Measurements from ENCODE around the gene SIDT1.
A peak's percentile ranks its signal among the peaks of the same experiment; 100 is the strongest.

Gene SIDT1

DNA sequence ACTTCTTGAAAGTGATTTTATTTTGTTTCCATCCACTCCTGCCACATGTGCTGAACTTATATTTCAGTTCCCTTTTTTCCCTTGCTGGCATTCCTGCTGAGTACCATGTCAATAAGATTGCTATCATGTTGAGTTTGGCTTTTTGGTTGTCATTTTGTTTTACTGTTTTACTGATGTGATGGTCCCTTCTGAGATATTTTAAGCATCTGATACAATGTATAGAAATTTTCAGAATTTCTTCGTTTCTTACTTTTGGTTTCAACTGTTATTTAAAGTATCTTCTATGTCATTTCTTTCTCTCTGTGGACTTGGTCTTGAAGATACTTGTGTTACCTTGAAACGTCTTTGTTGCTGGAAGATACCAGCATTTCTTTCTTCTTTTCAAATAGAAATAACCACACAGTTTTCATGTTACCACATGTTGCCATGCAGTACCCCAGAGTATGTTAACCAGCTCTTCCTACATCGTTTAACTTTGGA lies 14.1 kb downstream of the SIDT1 start:
- DNase-seq: no peak

DNA sequence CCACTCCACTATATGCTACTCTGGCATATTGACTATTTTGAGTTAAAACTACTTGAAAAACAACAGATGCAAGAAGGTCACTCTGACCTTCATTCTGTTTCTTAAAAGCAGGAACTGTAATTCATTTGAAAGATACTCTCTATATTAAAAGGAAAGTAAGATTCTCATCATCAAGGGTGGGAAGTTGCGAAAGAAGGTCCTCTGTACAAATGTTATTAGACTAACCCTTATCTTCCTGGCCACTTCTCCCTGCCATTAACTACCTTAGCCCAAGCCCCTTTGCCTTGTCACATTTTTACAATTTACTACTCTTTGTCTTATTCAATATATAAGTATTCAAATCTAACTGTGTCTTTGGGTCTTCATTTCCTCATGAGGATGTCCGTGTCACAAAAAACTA lies 16.1 kb downstream of the SIDT1 start:
- DNase-seq: no peak

DNA sequence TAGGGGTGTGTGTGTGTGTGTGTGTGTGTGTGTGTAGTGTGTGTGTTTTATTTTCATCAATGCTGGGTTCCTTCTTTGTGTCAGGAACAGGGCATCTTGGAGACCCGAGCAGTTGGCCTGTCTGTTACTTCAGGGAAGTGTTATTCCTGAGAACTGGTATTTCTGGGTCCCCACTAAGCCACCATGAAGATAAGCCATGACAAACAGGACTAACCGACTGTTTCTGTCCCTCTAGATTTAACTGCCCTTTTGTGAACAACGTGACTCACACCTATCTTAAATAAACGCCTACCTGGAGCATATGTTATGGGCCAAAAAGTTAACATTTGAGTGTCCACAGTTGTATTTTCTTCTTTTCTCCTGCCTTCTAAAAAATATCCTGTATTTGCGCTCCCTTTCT lies 19.5 kb downstream of the SIDT1 start:
- DNase-seq: no peak

DNA sequence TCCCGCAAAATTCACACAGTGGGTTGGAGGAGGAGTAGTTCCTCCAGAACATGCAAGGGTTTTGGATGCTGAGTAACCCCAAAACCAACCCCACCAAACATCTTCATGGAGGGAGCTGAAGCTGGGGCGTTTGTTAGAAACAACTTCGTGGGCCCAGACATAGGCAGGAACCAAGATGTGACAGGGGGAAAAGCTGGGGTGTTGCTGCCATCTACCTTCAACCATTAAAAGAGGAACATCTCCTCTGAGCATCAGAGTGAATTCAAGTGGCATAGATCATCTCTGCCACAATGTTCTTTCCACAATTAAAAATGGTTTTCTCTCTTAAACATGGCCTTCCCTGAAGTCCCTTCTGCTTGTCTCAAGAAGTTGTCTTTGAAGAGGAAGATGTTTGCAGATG lies 20.5 kb downstream of the SIDT1 start:
- no peak for DNase-seq

DNA sequence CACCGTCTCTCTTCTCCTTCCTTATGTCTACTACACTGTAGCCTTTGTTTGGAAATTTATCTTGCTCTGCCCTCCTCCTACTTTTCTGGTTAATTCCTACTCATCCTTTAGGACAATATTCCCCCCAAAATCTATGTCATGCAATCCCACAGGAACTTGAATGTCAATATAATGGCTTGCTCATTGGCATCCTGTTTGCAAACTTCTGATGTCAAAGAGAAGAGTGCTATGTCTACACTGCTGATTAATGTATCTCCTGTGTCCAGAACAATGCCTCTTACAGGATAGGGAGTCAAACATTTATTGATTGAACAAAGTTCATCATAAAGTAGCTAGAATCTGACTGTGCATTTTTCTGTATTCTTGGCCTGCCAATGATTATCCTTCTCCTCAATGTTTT lies 22.8 kb downstream of the SIDT1 start:
- DNase-seq: no peak

DNA sequence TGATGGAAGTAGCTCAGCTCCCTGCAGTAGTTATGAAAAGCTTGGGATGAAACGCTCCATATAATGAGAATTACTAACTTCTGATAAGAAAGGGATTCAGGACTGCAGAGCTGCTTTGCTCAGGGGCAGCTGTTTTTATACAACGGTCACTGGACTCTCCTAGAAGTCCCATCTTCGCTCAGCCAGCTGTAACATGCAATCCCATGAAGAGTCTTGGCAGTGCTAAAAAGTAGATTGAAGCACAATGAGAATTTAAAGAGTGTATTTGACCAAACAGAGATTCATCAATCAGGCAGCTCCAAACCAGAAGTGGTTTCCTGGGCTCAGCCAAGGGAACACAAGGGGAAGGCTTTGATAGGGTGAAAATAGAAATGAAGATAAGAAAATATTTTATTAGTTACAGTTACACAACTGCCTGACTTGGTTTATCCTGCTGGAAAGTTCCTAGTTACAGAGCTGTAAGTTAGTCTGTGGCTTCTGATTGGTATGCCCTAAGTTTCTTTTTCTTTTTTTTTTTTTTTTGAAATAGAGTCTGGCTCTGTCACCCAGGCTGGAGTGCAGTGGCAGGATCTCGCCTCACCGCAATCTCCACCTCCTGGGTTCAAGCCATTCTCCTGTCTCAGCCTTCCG lies 24.1 kb downstream of the SIDT1 start:
- DNase-seq: no peak

DNA sequence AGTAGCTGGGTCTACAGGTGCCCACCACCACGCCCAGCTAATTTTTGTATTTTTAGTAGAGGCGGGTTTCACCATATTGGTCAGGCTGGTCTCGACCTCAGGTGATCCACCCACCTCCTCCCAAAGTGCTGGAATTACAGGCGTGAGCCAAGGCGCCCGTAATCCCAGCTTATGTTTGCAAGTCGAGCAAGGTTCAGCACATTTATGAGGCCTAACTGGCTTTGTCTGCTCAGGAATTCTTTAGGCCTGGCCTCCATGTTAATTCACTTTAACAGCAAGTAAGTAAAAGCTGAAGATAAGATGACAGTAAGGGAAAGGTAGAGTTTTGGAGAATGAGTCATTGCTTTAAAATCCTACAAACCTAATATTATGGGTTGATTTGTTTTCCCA lies 24.6 kb downstream of the SIDT1 start:
- DNase-seq: no peak

DNA sequence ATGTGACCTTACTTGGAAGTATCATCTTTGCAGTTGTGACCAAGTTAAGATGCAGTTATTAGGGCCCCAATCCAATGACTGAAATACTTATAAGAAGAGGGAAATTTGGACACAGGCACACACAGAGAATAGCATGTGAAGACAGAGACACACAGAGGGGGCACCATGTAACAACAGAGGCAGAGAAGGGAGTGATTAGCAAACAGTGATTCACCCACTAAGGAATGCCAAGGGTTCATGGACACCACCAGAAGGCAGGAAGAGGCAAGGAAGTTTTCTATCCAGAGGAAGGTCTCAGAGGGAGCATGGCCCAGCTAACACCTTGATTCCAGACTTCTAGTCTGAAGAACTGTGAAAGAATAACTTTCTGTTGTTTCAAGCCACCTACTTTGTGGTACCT lies 25.0 kb downstream of the SIDT1 start:
- no peak for DNase-seq

DNA sequence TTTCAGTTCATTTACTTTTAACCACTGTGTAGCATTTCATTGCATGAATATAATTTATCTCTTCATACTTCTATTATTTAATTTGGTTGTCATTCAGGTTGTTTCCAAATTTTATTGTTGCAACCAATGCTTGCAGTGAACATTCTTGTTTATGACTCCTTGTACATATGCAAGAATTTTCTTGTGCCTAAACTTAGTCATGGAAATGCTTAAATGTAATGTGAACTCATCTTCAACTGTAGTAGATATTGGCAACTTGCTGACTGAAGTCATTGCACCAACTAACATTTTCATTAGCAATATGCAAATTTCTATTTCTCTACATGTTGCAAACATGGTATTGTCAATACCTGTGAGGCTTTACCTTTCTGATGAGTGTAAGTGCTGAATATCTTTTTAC lies 26.7 kb downstream of the SIDT1 start:
- no peak for DNase-seq

DNA sequence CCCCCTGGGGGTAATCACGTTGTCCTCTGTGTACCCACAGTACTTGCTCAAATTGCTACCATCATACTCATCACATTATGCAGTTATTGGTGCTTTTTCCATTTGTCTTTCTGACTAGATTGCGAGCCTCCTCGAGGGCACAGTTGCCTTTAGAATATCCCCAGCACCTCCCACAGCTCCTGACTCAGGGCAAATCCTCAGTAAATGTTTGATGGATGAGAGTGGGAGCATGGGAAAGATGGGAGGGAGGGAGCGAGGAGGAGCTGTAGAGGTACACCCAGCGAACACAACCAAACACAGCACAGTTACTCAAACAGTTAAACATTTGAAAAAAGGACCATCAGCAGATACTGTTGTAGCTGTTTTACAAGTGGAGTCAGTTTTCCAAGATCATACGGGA lies 27.9 kb downstream of the SIDT1 start:
- no peak for DNase-seq

DNA sequence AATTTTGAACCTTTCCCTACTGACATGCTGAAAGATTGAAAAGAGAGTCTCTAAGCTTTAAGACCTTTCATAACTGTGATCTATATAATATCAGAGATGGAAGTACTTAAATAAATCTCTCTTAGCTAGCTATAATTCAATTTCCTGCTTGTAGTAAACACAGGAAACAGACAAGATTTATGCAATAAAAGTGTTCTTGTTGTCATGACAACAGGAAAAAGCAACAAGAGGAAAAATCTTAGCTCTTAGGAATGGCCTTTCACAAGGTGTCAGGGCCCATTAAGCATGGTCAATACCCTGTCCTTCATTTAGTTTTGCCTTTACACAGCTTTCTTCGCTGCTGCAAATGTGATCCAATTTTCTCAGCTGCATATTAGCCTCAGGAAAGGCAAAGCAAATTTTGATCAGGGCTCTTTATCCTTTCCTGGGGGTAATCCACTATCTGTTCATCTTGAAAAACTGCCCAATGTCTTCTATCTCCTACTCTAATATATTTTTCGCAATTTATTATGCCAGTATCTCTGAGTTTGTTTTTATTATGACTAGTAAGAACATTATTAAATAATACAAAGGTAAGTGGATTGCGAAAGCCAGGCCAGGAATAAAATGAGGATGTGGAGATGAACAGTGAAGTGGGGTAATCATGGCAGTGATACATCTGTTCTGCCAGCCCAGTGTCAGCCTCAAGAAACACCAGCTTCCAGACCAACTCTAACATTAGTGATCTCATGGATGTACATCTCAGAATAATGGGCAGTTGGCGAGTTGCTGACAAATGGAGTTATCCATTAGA lies 28.7 kb downstream of the SIDT1 start:
- DNase-seq: no peak

DNA sequence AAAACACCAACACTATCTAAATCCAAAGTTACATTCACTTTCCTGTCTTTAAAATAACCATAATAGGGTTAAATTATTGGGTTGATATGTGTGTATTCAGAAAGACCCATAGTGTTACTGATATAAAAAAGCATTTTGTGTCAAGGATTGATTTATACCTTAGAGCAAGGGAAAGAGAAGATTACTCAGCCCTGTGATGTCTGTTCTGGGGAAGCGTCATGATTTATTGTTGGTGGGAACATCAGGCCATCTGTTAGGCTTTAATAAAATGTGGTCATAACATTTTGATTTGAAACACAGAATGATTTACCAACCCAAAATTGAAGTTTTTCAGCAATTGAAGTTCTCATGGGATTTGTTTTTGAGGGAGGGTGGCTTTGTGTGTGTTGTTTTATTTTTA lies 33.2 kb downstream of the SIDT1 start:
- DNase-seq: peak; percentile 19

DNA sequence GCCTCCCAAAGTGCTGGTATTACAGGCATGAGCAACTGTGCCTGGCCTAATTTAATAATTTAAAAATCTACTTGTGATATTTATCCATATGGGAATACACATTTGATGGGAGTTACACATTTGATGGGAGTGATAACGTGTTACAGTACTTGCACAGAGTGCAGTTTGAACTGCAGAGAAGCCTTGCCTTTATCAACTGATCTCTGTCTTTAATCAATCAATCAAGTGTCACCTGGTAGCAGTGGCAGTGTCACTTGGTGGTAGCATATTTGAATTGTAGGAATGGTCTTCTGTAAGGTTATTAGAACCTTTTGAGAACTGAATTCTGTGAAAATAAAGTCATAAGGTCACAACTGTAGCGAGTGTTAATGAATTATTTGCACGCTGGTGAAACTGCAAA lies 37.8 kb downstream of the SIDT1 start:
- no peak for DNase-seq

DNA sequence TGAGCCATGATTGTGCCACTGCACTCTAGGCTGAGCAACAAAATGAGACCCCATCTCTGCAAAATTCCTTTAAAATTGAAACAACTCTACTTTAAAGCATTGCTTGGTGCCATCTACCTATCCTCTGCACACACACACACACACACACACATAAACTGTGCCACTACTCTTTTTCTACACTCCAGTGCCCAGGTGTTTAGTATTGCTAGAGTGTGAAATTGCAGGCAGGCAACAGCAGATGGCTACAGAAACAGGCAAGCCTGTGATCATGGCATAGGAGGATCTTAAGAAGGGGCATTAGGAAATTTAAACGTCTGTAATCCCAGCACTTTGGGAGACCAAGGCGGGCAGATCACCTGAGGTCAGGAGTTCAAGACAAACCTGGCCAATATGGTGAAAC lies 39.0 kb downstream of the SIDT1 start:
- DNase-seq: no peak

DNA sequence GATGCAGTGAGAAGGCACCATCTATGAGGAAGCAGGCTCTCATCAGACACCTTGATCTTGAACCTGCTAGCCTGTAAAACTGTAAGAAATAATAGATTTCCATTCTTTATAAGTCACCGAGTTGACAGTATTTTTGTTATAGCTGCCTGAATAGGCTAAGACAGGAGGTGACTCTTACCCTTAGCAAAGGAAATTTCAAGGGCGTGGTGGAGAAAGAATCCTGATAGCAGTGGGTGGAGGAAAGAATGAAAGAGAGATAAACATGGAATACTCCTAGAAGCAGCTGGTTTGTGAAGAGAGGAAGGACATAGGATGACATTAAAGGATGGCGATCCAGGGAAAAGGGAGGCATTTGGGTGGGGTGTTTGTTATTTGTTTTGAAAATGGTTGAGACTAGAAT lies 41.4 kb downstream of the SIDT1 start:
- DNase-seq: no peak

DNA sequence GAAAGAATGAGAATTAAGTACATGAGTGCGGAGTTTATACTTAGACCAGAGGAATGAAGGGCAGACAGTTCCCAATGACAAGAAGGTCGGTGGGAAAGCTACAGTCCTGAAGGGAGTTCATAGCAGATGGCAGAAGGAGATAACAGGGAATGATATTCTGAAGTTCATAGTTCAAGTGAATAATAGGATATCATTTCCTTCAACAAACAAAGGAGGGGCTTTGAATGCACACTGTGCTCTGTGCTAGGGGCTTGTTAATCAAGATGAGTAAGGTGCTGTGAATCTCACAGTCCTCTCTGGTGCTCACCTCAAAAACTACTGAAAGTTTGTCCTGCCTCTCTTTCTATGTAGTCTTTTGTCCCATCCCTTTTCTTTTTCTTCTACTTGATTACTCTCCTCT lies 41.9 kb downstream of the SIDT1 start:
- no peak for DNase-seq

DNA sequence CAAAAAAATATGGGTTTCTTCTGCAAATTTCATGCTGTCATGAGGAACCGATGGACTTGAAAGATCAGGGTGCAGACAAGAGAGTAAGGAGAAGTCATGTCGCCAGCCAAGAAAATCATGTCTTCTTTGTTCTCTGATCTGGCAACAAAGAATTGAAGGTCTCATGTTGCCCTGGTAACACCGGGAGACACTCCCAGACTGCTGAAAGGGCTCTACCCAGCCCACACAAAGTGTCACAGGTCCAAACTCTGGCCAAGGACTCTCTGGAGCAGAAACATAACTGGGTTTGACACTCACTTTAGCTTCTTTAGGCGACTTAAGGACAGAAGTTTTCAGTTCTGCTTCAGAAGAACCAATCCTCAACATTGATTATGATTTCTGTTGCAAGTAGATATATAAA lies 42.9 kb downstream of the SIDT1 start:
- peak; percentile 27 for DNase-seq

DNA sequence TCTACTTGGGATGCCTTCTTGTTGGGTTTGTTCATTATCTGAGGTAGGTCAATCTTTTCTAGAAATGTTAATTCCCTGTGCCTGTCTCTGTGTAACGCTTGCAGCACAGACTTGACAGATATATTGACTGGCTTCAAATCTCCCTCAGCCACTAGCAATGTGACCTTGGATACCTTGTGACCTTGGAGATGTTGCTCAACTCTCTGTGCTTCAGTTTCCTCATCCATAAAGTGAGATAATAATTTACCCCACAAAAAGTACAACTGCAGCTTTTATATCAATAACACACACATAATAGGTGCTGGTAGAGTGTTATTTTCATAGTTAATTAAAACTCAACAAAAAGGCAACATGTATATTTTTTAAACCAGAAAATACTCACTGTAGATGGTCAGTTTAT lies 52.9 kb downstream of the SIDT1 start:
- DNase-seq: no peak

DNA sequence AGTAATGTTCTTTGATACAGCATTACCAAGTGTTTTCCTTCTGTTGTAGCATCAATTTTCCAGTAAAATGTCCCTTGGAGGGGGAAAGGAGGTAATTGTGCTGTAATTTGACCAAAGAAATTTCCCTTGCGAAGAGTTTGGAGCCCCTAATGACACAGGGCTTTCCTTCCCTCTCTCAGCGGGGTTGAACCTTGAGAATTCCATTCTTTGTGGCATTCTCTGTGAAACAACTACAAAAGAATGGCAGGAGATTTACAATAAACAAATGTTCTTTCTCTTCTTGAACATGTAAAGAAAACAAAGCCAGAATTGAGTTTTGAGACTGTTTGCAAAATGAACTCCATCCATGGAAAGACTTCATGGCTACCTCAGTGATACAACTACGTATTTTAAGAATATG lies 53.4 kb downstream of the SIDT1 start:
- no peak for DNase-seq

DNA sequence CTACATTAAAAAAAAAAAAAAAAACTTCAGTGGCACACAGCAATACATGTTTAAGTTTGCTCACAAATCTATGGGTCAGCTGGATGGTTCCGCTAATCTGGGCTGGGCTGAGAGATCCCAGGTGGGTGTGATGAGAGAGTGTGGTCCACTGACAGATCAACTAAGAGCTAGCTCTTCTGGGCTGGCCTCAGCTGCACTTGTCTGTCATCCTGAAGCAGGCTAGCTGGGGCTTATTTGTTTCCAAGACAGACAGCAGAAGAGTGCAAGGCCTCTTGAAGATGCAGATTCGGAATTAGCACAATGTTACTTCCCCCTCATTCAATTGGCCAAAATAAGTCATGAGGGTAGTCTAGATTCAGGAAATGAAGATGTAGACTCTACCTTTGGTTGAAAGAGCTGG lies 56.5 kb downstream of the SIDT1 start:
- no peak for DNase-seq

DNA sequence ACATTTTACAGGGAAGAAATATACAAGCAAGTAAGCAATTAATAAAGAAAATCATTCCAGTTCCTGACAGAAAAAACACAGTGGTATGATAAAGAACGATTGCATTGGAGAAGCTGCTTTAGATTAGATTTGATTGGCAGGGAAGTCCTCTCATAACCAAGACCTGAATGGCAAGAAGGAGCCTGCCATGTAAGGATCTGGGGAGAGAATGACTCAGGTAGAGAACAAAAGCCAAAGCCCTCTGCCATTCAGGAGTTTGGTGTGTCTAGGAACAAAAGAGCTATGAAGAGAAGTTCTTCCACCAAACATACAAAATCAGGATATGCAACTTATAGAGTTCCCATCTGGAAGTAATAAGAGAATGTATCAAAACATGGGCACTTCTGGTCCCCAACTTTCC lies 57.6 kb downstream of the SIDT1 start:
- no peak for DNase-seq

DNA sequence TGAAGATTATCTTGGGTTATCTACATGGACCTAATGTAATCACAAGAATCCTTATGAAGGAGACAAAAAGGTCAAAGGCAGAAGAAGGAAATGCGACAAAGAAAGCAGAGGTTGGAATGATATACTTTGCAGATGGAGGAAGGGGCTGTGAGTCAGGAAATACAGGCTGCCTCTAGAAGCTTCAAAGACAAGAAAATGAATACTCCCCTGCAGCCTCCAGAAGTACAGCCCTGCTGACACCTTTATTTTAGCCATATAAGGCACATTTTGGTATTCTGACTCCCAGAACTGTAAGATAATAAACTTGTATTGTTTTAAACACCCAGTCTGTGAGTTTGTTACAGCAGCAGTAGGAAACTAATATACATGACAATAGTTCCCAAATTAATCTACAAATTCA lies 58.6 kb downstream of the SIDT1 start:
- no peak for DNase-seq

DNA sequence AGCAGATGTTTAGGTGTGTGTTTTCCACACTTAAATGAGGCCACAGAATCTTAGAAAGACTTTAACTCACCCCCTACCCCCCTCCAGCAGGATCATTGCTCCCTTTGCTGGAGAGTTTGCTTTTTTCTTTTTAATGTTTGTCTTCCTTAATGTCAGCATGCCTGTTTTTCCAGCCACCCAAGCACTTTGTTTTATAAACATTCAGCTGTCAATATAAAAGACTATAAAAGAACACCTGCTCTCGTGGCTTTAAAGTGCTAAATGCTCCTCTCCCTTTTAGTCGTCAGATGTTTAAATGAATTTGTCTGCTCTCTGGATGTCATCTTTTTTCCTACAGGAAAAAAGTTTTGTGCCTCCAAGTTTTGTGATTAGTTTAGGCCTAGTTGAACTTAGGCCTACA lies 61.7 kb downstream of the SIDT1 start:
- DNase-seq: no peak

DNA sequence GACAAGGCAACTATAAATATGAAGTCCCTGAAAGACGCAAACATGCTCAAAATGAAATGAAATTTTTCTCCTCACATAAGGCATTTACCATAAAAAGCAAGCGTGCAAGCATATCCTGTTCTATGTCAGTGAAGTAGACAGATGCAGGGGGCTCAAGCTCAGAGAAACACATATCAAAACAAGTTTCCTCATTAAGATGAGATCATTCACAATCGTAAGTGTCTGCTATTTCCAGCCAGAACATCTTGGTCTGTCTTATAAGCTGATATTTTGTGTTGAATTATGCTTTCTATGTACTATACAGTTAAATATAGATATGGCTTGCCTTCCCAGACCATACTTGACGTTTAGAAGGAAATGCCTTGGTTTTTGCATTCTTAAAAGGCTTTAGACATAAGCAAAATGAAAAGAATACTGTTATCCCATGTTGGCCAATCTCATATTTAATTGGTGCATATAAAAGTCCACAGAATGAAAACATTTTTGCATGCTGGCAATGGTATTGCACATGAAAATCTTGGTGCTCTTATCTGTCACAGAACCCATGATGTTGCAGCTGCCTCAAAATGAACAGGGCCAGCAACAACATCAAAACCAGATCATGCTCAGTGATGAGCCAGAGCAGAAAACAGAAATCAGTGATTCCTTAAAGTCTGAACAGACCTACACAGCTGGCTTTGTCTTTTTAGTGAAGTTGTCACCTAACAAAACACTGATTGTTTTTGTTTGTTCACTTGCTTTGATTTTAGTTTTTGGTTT lies 65.4 kb downstream of the SIDT1 start:
- DNase-seq: no peak

Data from NCI-H446 treated with DMSO at 0.1 percent for 48 hours (cell line).